GM19193 (cell line): ENCODE results near the gene TNFRSF6B.

ENCODE experiments used
- POLR2A ChIP-seq: IDR thresholded peaks from 4 replicates; pipeline ENCODE4 v1.6.1; 2011; ENCODE audit not compliant: insufficient read depth, insufficient read length; ENCODE audit errors: extremely low read depth

Gene TNFRSF6B

GRCh38 chr20:63689046-63690002 lies 7.1 kb upstream of the TNFRSF6B start:
- TF ChIP-seq POLR2A: no peak

- TF ChIP-seq POLR2A: no peak
These were observed 6.2 kb upstream of the TNFRSF6B start for GRCh38 chr20:63690003-63690897.

- TF ChIP-seq POLR2A: no peak
These were observed 5.3 kb upstream of the TNFRSF6B start for GRCh38 chr20:63690898-63691710.

GRCh38 chr20:63691711-63692435 lies 4.6 kb upstream of the TNFRSF6B start:
- TF ChIP-seq POLR2A: no peak

DNA sequence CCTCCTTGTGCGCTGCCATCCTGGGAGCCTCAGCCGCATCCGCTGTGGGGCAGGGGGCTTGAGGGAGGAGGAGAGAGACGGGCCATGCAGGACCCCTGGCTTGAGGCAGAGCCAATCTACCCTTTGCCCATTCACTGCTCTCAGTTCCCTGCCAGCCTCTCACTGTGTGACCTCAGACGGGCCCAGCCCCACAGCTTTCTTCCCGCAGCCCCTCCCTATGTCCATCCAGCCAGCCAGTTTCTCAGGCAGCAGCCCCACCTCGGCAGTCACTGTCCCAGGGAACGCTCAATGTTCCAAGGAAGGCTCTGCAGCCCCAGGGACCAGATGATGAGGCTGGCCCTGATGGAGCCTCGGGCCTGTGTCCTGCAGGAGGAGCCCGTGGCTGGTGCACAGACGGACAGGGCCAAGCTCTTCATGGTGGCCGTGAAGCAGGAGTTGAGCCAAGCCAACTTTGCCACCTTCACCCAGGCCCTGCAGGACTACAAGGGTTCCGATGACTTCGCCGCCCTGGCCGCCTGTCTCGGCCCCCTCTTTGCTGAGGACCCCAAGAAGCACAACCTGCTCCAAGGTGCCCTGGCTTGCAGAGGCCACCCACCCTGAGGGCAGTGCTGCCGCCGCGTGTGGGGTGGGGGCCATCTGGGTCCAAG lies 3.9 kb upstream of the TNFRSF6B start:
- TF ChIP-seq POLR2A: no peak

DNA sequence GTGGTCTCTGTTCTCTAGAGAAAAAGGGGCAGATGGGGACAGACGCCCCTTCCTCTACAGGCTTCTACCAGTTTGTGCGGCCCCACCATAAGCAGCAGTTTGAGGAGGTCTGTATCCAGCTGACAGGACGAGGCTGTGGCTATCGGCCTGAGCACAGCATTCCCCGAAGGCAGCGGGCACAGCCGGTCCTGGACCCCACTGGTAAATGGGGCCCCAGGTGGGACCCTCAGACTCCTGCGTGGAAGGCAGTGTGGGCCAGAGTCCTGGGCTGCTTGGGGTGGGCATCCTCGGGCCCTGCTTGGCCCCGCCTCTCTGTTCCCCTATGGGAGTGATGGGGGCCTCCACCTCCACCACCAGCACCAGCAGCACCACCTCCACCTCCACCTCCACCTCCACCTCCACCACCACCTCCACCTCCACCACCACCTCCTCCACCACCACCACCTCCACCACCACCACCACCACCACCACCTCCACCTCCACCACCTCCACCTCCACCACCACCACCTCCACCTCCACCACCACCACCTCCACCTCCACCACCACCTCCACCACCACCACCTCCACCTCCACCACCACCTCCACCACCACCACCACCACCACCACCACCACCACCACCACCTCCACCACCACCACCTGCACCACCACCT lies 3.2 kb upstream of the TNFRSF6B start:
- no peak for TF ChIP-seq POLR2A

GRCh38 chr20:63693733-63694583 lies 2.5 kb upstream of the TNFRSF6B start:
- no peak for TF ChIP-seq POLR2A

DNA sequence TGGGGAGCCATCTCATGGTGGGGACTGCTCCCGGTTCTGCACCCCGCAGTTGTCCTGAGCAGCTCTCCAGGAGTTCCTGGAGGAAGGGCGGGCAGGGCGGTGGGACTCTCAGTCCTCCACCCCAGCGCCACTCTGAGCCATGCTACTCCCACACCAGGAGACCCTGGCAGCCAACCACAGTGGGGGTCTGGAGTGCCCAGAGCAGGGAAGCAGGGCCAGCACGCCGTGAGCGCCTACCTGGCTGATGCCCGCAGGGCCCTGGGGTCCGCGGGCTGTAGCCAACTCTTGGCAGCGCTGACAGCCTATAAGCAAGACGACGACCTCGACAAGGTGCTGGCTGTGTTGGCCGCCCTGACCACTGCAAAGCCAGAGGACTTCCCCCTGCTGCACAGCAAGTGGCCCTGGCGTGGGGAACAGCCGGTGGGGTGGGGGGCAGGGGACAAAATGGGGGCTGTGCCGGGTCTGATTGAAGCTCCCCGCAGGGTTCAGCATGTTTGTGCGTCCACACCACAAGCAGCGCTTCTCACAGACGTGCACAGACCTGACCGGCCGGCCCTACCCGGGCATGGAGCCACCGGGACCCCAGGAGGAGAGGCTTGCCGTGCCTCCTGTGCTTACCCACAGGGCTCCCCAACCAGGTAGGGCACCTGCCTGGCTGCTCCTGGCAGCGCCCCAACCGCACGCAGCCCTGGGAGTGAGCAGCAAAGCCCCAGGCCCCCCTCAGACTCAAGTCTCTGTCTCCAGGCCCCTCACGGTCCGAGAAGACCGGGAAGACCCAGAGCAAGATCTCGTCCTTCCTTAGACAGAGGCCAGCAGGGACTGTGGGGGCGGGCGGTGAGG lies 1.6 kb upstream of the TNFRSF6B start:
- no peak for TF ChIP-seq POLR2A

DNA sequence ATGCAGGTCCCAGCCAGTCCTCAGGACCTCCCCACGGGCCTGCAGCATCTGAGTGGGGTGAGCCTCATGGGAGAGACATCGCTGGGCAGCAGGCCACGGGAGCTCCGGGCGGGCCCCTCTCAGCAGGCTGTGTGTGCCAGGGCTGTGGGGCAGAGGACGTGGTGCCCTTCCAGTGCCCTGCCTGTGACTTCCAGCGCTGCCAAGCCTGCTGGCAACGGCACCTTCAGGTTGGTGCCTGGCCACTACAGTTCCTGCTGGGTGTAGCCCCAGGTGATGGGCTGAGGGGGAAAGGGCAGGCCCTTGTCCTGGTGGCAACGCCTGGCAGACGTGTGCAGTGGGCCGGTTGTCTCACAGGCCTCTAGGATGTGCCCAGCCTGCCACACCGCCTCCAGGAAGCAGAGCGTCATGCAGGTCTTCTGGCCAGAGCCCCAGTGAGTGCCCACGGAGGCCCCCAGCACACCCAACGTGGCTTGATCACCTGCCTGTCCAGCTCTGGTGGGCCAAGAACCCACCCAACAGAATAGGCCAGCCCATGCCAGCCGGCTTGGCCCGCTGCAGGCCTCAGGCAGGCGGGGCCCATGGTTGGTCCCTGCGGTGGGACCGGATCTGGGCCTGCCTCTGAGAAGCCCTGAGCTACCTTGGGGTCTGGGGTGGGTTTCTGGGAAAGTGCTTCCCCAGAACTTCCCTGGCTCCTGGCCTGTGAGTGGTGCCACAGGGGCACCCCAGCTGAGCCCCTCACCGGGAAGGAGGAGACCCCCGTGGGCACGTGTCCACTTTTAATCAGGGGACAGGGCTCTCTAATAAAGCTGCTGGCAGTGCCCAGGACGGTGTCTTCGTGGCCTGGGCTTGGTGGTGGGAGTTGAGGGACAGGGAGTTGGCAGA lies 787 bp upstream of the TNFRSF6B start:
- no peak for TF ChIP-seq POLR2A

DNA sequence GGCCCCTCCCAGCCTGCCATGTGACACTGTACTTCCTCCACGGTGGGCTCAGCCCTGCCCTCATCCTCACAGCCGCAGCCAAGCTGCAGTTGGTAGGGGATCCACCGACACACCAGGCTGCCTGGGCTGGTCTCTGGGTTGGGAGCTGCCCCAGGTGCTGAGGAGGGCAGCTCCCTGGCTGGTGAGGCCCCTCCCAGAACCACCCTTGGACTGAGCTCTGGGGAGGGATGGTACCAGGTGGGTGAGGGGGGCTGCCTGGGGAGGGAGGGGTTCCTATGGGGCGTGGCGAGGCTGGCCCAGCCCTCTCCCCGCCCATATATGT lies 185 bp upstream of the TNFRSF6B start:
- TF ChIP-seq POLR2A: no peak

- no peak for TF ChIP-seq POLR2A
These were observed 960 bp downstream of the TNFRSF6B start for GRCh38 chr20:63697357-63697867.
